Endothelial cell of umbilical vein (primary cell): ENCODE measurements around the gene WDR82.

Source experiments
- EZH2 ChIP-seq: IDR thresholded peaks from 2 replicates; pipeline ENCODE4 v1.6.1; 2012; ENCODE audit warnings: borderline replicate concordance, low read depth, mild to moderate bottlenecking, moderate library complexity, low read length, inconsistent platforms; ENCODE audit not compliant: severe bottlenecking
- JUN ChIP-seq: IDR thresholded peaks from 2 replicates; pipeline ENCODE4 v1.6.1; 2011; ENCODE audit warnings: borderline replicate concordance, low read depth; ENCODE audit not compliant: insufficient read length, insufficient read depth
- MAX ChIP-seq: IDR thresholded peaks from 2 replicates; pipeline ENCODE4 v1.6.1; 2011; ENCODE audit not compliant: insufficient read depth, insufficient read length
- MYC ChIP-seq: IDR thresholded peaks from one replicate; pipeline ENCODE4 v1.6.1; 2011; ENCODE audit warnings: mild to moderate bottlenecking, low read depth, low read length
- POLR2A ChIP-seq: IDR thresholded peaks from 2 replicates; pipeline ENCODE4 v1.6.1; 2012; ENCODE audit warnings: low read depth, mild to moderate bottlenecking, control low read depth, low read length
- TF ChIP-seq, protein P1 (sequence below), 2 donors: IDR thresholded peaks; 1 replicate in 1 of 2; 2 replicates in 1 of 2; pipeline ENCODE4 v1.5.1; 2011; ENCODE audit warnings: low read length in 2 of 2, mild to moderate bottlenecking in 2 of 2, moderate library complexity in 2 of 2, control low read depth in 1 of 2, inconsistent platforms in 1 of 2, low read depth in 1 of 2; ENCODE audit not compliant: insufficient read depth in 1 of 2; ENCODE audit errors: extremely low read depth in 1 of 2

- no peak for TF ChIP-seq POLR2A
- TF ChIP-seq, protein P1, sequence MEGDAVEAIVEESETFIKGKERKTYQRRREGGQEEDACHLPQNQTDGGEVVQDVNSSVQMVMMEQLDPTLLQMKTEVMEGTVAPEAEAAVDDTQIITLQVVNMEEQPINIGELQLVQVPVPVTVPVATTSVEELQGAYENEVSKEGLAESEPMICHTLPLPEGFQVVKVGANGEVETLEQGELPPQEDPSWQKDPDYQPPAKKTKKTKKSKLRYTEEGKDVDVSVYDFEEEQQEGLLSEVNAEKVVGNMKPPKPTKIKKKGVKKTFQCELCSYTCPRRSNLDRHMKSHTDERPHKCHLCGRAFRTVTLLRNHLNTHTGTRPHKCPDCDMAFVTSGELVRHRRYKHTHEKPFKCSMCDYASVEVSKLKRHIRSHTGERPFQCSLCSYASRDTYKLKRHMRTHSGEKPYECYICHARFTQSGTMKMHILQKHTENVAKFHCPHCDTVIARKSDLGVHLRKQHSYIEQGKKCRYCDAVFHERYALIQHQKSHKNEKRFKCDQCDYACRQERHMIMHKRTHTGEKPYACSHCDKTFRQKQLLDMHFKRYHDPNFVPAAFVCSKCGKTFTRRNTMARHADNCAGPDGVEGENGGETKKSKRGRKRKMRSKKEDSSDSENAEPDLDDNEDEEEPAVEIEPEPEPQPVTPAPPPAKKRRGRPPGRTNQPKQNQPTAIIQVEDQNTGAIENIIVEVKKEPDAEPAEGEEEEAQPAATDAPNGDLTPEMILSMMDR (IDR thresholded peaks at IDR 0.05; ENCODE audit: extremely low read depth in 1 of 2, insufficient read depth in 1 of 2, low read depth in 1 of 2, low read length in 2 of 2) = no peak
- no peak for TF ChIP-seq JUN
- no peak for TF ChIP-seq EZH2
- TF ChIP-seq MAX = no peak
- TF ChIP-seq MYC = no peak
Measured at GRCh38 chr3:52272831-52273230, 5.6 kb downstream of the WDR82 start.
